Measurements from ENCODE around the gene MNT.

The MNT gene

DNA sequence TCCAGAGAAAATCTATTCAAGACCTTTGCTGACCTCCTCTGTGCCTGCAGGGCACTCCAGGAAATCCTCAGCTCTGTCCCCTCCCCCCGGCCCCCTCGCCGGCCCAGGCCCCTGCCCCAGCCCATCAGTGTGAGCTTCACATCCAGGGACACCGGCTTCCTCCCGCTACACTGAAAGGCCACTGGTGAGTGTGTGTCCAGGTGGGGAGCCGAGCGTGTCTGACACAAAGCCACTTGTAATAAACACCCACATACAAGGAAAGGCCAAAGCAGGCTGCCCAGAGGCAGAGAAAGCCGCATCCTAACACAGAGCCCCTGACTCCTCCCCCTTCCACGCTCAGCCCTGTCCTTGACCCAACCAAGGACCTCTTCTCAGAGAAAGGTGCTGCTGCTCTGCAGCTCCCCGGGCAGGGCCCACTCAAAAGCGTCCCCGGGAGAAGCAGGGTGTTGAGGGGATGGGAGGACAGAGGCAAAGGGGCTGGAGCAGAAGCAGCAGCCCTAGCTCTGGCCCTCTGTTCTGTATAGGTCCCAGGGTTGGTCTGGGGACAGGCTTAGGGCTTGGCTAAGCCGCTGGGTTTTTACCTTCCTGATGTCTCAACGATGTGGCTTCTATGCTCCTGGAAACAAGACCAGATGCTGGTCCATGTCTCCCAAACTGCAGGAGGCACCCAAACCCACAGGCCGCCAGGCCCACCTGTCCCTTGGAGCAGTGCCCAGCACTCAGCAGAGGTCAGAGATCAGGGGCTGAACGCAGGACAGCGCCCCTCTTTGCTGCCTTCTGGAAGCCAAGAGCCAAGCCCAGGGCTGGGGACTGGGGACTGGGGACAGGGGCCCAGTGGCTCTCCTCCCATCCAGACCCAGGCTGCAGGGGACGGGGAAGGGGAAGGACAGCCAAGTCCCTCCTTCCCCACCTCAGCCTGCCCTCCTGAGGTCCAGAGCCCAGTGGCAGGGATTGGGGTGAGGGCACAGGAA lies 15.3 kb downstream of the MNT start:
- ChIA-PET CTCF (interaction anchor here (3.6 kb wide), 1 partner anchor 31 kb away, joined by 95 read pairs; no protein-coding TSS in a partner anchor), POLR2A (no interaction called here)
- TF ChIP-seq ELF4 (IDR thresholded peaks at IDR 0.05): no peak
- TF ChIP-seq ZNF384 (IDR thresholded peaks at IDR 0.05): no peak
- no peak for TF ChIP-seq L3MBTL2 (conservative IDR thresholded peaks at IDR 0.05)
- no peak for TF ChIP-seq FOXM1 (IDR thresholded peaks at IDR 0.05; ENCODE audit: borderline replicate concordance)
- no peak for TF ChIP-seq LEF1 (IDR thresholded peaks at IDR 0.05; ENCODE audit: borderline replicate concordance)
- no peak for TF ChIP-seq CTBP1 (IDR thresholded peaks at IDR 0.05; ENCODE audit: borderline replicate concordance)
- no peak for TF ChIP-seq TARDBP (IDR thresholded peaks at IDR 0.05)
- TF ChIP-seq, protein P1, sequence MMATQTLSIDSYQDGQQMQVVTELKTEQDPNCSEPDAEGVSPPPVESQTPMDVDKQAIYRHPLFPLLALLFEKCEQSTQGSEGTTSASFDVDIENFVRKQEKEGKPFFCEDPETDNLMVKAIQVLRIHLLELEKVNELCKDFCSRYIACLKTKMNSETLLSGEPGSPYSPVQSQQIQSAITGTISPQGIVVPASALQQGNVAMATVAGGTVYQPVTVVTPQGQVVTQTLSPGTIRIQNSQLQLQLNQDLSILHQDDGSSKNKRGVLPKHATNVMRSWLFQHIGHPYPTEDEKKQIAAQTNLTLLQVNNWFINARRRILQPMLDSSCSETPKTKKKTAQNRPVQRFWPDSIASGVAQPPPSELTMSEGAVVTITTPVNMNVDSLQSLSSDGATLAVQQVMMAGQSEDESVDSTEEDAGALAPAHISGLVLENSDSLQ (IDR thresholded peaks at IDR 0.05): no peak
- TF ChIP-seq FOXA1 (IDR thresholded peaks at IDR 0.05): no peak
- TF ChIP-seq SP1 (IDR thresholded peaks at IDR 0.05): no peak
- no peak for TF ChIP-seq FOXK2 (IDR thresholded peaks at IDR 0.05)
- TF ChIP-seq BHLHE40 (IDR thresholded peaks at IDR 0.05; ENCODE audit: borderline replicate concordance): no peak
- no peak for TF ChIP-seq ARNT (IDR thresholded peaks at IDR 0.05)
- no peak for DNase-seq (ENCODE audit: extremely low spot score)

DNA sequence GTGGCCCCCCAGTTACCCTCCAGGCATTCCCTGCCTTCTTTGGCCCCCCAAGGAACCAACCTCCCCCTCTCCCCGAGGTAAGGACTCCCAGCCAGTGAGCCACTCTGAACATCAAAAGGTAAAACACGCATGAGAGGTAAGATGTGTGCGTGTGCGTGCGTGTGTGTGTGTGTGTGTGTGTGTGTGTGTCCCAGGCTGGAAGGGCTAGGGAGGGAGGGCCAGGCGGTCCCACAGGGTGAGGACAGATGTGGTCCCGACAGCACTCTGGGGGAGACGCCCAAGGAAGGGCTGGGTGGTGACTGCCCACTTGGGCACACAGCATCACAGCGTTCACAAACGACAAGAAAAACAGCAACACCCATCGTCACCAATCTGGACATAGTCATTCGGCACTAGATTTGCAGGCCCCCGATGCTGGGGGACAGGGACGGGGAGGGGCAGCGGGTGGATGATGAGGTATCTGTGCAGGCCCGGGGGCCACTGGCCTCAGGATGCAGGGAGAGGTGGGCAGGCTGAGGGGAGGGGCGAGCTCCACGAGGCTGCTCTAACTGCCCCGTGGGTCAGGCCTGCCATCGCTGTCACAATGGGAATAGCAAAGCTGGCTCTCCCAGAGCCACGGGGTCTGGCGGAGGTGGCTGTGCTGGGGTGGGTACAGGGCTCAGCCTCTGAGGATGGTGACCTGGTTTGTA lies 16.3 kb downstream of the MNT start:
- CTCF ChIA-PET: interaction anchor here (2.2 to 3.6 kb wide), 2 partner anchors 22 to 32 kb away, joined by 14 to 95 read pairs; no protein-coding TSS in a partner anchor

DNA sequence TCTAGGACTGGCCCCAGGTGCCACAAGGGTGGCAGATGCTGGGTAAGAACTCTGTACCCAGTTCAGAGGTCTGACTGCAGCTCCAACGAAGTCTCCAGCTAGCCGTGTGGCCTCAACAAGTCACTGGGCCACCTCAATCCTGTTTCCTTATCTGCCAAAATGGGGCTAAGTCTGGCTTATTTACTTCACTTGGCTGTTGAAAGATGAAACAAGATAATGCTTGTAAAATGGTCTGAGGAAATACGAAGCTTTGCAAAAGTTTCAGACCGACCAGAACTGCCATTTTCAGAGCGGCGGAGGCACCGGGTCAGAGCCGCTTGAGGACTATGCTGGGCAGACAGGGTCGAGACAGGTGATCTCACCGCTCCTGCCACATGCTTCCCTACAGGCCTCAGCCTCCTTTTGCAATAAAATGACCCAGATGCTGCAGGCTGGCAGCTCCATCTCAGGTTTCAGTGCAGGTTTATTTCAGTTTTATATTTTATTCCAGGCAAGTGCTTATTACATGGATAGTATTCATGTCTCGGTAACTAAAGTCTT lies 17.2 kb downstream of the MNT start:
- ChIA-PET CTCF (interaction anchor here (0.6 to 3.6 kb wide), 8 partner anchors 8 to 149 kb away, joined by 3 to 95 read pairs (median 6); no protein-coding TSS in a partner anchor), POLR2A (interaction anchor here (0.7 to 3.3 kb wide), 4 partner anchors 9 to 34 kb away, joined by 3 to 16 read pairs (median 7); no protein-coding TSS in a partner anchor)
- DNase-seq (ENCODE audit: extremely low spot score): no peak
- TF ChIP-seq HDGF (IDR thresholded peaks at IDR 0.05; ENCODE audit: borderline replicate concordance) (no peak), FOXK2 (IDR thresholded peaks at IDR 0.05) (no peak), ARNT (IDR thresholded peaks at IDR 0.05) (no peak), BHLHE40 (IDR thresholded peaks at IDR 0.05; ENCODE audit: borderline replicate concordance) (no peak), NFRKB (IDR thresholded peaks at IDR 0.05) (no peak), SUZ12 (IDR thresholded peaks at IDR 0.05) (no peak), LEF1 (IDR thresholded peaks at IDR 0.05; ENCODE audit: borderline replicate concordance) (no peak), TARDBP (IDR thresholded peaks at IDR 0.05) (no peak), FOXA1 (IDR thresholded peaks at IDR 0.05) (no peak), CTBP1 (IDR thresholded peaks at IDR 0.05; ENCODE audit: borderline replicate concordance) (no peak), ELF4 (IDR thresholded peaks at IDR 0.05) (no peak), L3MBTL2 (conservative IDR thresholded peaks at IDR 0.05) (no peak), SP1 (IDR thresholded peaks at IDR 0.05) (no peak), ZNF384 (IDR thresholded peaks at IDR 0.05) (no peak), FOXM1 (IDR thresholded peaks at IDR 0.05; ENCODE audit: borderline replicate concordance) (no peak)
- TF ChIP-seq, protein P1 (IDR thresholded peaks at IDR 0.05): no peak

More for the DNA sequence above, 16.3 kb downstream of the MNT start:
- no peak for DNase-seq (ENCODE audit: extremely low spot score)
- TF ChIP-seq FOXM1 (IDR thresholded peaks at IDR 0.05; ENCODE audit: borderline replicate concordance) (no peak), ELF4 (IDR thresholded peaks at IDR 0.05) (no peak), LEF1 (IDR thresholded peaks at IDR 0.05; ENCODE audit: borderline replicate concordance) (no peak), SP1 (IDR thresholded peaks at IDR 0.05) (no peak), SUZ12 (IDR thresholded peaks at IDR 0.05) (no peak), CTBP1 (IDR thresholded peaks at IDR 0.05; ENCODE audit: borderline replicate concordance) (no peak), TARDBP (IDR thresholded peaks at IDR 0.05) (no peak), HDGF (IDR thresholded peaks at IDR 0.05; ENCODE audit: borderline replicate concordance) (no peak), ARNT (IDR thresholded peaks at IDR 0.05) (no peak), ZNF384 (IDR thresholded peaks at IDR 0.05) (no peak), NFRKB (IDR thresholded peaks at IDR 0.05) (no peak), FOXK2 (IDR thresholded peaks at IDR 0.05) (no peak), BHLHE40 (IDR thresholded peaks at IDR 0.05; ENCODE audit: borderline replicate concordance) (no peak), FOXA1 (IDR thresholded peaks at IDR 0.05) (no peak), L3MBTL2 (conservative IDR thresholded peaks at IDR 0.05) (no peak)
- TF ChIP-seq, protein P1 (IDR thresholded peaks at IDR 0.05): no peak
- POLR2A ChIA-PET: interaction anchor here (3.3 kb wide), 1 partner anchor 8 kb away, joined by 16 read pairs; no protein-coding TSS in a partner anchor

DNA sequence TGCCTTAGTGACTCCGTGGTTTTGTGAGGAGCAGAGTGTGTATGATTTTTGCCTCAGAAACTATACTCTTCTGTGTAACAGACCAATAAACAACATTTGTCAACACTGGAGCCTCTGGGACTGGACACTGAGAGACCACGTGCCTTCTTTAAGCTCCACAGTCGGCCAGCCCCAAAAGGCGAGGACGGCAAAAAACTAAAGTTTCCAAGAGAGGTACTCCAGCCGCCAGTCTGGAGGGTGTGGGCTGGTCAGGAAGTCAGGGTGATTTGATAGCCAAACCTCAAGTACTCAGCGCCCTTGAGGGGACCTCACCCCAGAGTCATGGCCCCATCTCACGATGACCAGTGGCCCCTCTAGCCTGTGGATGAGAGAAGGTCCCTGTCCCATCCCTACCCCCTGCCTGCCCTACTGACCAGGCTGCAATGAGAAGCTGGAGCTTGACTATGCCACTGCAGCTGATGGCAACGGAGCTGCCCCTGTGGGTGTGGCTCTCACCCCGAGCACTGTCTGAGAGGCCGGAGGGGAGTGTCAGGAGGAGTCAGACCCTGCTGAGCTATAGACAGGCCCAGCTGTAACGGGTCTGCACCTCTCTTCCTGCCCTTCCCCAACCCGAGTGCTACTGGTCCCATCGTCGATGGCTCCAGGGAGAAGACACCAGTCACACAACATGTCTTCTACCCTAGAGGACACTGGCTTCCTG lies 19.8 kb downstream of the MNT start:
- ChIA-PET POLR2A (interaction anchor here (2.0 to 3.3 kb wide), 2 partner anchors 11 to 35 kb away, joined by 16 to 22 read pairs; no protein-coding TSS in a partner anchor), CTCF (interaction anchor here (1.2 to 1.7 kb wide), 3 partner anchors 11 to 35 kb away, joined by 4 to 12 read pairs (median 6); no protein-coding TSS in a partner anchor)
- no peak for TF ChIP-seq SUZ12 (IDR thresholded peaks at IDR 0.05)
- no peak for TF ChIP-seq ARNT (IDR thresholded peaks at IDR 0.05)
- TF ChIP-seq SP1 (IDR thresholded peaks at IDR 0.05): no peak
- TF ChIP-seq L3MBTL2 (conservative IDR thresholded peaks at IDR 0.05): no peak
- TF ChIP-seq NFRKB (IDR thresholded peaks at IDR 0.05): no peak
- no peak for TF ChIP-seq CTBP1 (IDR thresholded peaks at IDR 0.05; ENCODE audit: borderline replicate concordance)
- no peak for TF ChIP-seq FOXM1 (IDR thresholded peaks at IDR 0.05; ENCODE audit: borderline replicate concordance)
- no peak for TF ChIP-seq ELF4 (IDR thresholded peaks at IDR 0.05)
- no peak for TF ChIP-seq TARDBP (IDR thresholded peaks at IDR 0.05)
- TF ChIP-seq LEF1 (IDR thresholded peaks at IDR 0.05; ENCODE audit: borderline replicate concordance): no peak
- TF ChIP-seq, protein P1 (IDR thresholded peaks at IDR 0.05): no peak
- TF ChIP-seq FOXK2 (IDR thresholded peaks at IDR 0.05): no peak
- no peak for TF ChIP-seq FOXA1 (IDR thresholded peaks at IDR 0.05)
- no peak for TF ChIP-seq HDGF (IDR thresholded peaks at IDR 0.05; ENCODE audit: borderline replicate concordance)
- TF ChIP-seq BHLHE40 (IDR thresholded peaks at IDR 0.05; ENCODE audit: borderline replicate concordance): no peak
- no peak for TF ChIP-seq ZNF384 (IDR thresholded peaks at IDR 0.05)
- no peak for DNase-seq (ENCODE audit: extremely low spot score)

All from HEK293T (cell line).